IPS DF 4.7 (cell line): ENCODE results near the gene SETD7.
"Not testable (repeated sequence)": the region's sequence is repeated elsewhere in the genome, so short reads cannot be mapped to it uniquely, and the experiment has no call there.

Source experiments
- DNase-seq: peaks from one replicate; pipeline ENCODE4 v3.0.0-alpha.2; 2013; ENCODE audit warnings: low spot score; ENCODE audit errors: extremely low read depth

SETD7 gene

GRCh38 chr4:139469216-139469615 lies 86.8 kb downstream of the SETD7 start:
- no peak for DNase-seq

- not testable (repeated sequence) for DNase-seq
Measured at GRCh38 chr4:139468756-139469155, 87.3 kb downstream of the SETD7 start.

GRCh38 chr4:139465922-139466321 lies 90.1 kb downstream of the SETD7 start:
- DNase-seq, result no peak

GRCh38 chr4:139464512-139464911 lies 91.5 kb downstream of the SETD7 start:
- not testable (repeated sequence) for DNase-seq

- no peak for DNase-seq
Measured at GRCh38 chr4:139461022-139461628, 94.9 kb downstream of the SETD7 start.

- DNase-seq, result no peak
Measured at GRCh38 chr4:139460565-139460964, 95.5 kb downstream of the SETD7 start.

GRCh38 chr4:139458999-139459398 lies 97.0 kb downstream of the SETD7 start:
- no peak for DNase-seq

- DNase-seq, result no peak
Measured at GRCh38 chr4:139458543-139458942, 97.5 kb downstream of the SETD7 start.

- no peak for DNase-seq
Measured at GRCh38 chr4:139457318-139457717, 98.7 kb downstream of the SETD7 start.

GRCh38 chr4:139455126-139455538 lies 100.9 kb downstream of the SETD7 start:
- DNase-seq, result no peak

- DNase-seq, result no peak
Measured at GRCh38 chr4:139454111-139455045, 101.6 kb downstream of the SETD7 start, which contains the start of gene RAB33B. TSS of gene RAB33B (plus strand) at chr4:139454121. CDS start at chr4:139454196, 75 bp downstream.

- DNase-seq, result peak; percentile 75
Measured at GRCh38 chr4:139453371-139454110, 102.5 kb downstream of the SETD7 start.

- DNase-seq, result no peak
Measured at GRCh38 chr4:139453041-139453370, 103.0 kb downstream of the SETD7 start.

GRCh38 chr4:139451997-139452396 lies 104.0 kb downstream of the SETD7 start:
- no peak for DNase-seq

- DNase-seq, result no peak
Measured at GRCh38 chr4:139450586-139450985, 105.4 kb downstream of the SETD7 start.

GRCh38 chr4:139447078-139447477 lies 108.9 kb downstream of the SETD7 start:
- DNase-seq, result not testable (repeated sequence)
